Liver (tissue), 9 donors: ENCODE measurements around the gene DLK2. TPM values are rescaled to one million over a fixed set of nuclear protein-coding genes. Genes with fewer than 3 reads are reported as not detected.

Source experiments
- DNase-seq: peaks from one replicate; pipeline ENCODE4 v3.0.0-alpha.2; 2017; ENCODE audit warnings: low spot score
- H3K27ac ChIP-seq, 2 donors: one replicate each; pipeline ENCODE4 v1.7.0; 2013; ENCODE audit warnings: inconsistent platforms in 2 of 2, low read length in 2 of 2, control low read depth in 1 of 2, low read depth in 1 of 2, mild to moderate bottlenecking in 1 of 2
- H3K27me3 ChIP-seq, 4 donors: one replicate each; pipeline versions ENCODE4 v1.6.1 to v1.7.0; 2013; ENCODE audit warnings: low read length in 3 of 4, inconsistent platforms in 1 of 4, mild to moderate bottlenecking in 1 of 4, moderate library complexity in 1 of 4; ENCODE audit not compliant: control insufficient read depth in 4 of 4, insufficient read depth in 4 of 4
- H3K36me3 ChIP-seq, 4 donors: one replicate each; pipeline versions ENCODE4 v1.6.1 to v1.7.0; 2013; ENCODE audit warnings: low read length in 3 of 4, mild to moderate bottlenecking in 3 of 4, low read depth in 1 of 4, moderate library complexity in 1 of 4; ENCODE audit not compliant: control insufficient read depth in 4 of 4, insufficient read depth in 3 of 4
- H3K4me1 ChIP-seq, 4 donors: one replicate each; pipeline versions ENCODE4 v1.6.1 to v1.7.0; 2013; ENCODE audit warnings: low read length in 3 of 4, mild to moderate bottlenecking in 3 of 4, moderate library complexity in 1 of 4; ENCODE audit not compliant: control insufficient read depth in 4 of 4, insufficient read depth in 4 of 4
- H3K4me3 ChIP-seq, 3 donors: one replicate each; pipeline versions ENCODE4 v1.6.1 to v1.7.0; 2013; ENCODE audit warnings: low read length in 3 of 3, control low read depth in 1 of 3, low read depth in 1 of 3, mild to moderate bottlenecking in 1 of 3
- H3K9ac ChIP-seq, 2 donors: one replicate each; pipeline ENCODE4 v1.7.0; 2013; ENCODE audit warnings: low read length in 2 of 2, mild to moderate bottlenecking in 2 of 2, moderate library complexity in 2 of 2, control low read depth in 1 of 2, low read depth in 1 of 2
- H3K9me3 ChIP-seq, 4 donors: one replicate each; pipeline versions ENCODE4 v1.6.1 to v1.7.0; 2013; ENCODE audit warnings: low read length in 3 of 4; ENCODE audit not compliant: control insufficient read depth in 4 of 4
- EGR1 ChIP-seq, 2 donors: IDR thresholded peaks; 2 replicates each; pipeline ENCODE4 v1.6.1; 2016 to 2018; ENCODE audit warnings: antibody characterized with exemption in 2 of 2, low read depth in 2 of 2
- FOXA2 ChIP-seq: IDR thresholded peaks from 2 replicates; pipeline ENCODE4 v1.6.1; 2016; ENCODE audit warnings: antibody characterized with exemption
- GABPA ChIP-seq, 2 donors: IDR thresholded peaks in 1 of 2; conservative IDR thresholded peaks in 1 of 2; 2 replicates each; pipeline ENCODE4 v1.6.1; 2016; ENCODE audit warnings: antibody characterized with exemption in 2 of 2, mild to moderate bottlenecking in 1 of 2, moderate library complexity in 1 of 2
- HNF4A ChIP-seq, 2 donors: conservative IDR thresholded peaks; 2 replicates each; pipeline ENCODE4 v1.6.1; 2016; ENCODE audit warnings: antibody characterized with exemption in 2 of 2, mild to moderate bottlenecking in 2 of 2
- HNF4G ChIP-seq: IDR thresholded peaks from 2 replicates; pipeline ENCODE4 v1.6.1; 2016; ENCODE audit warnings: antibody characterized with exemption
- JUND ChIP-seq, 2 donors: IDR thresholded peaks; 2 replicates each; pipeline ENCODE4 v1.6.1; 2016; ENCODE audit warnings: antibody characterized with exemption in 2 of 2
- NR2F2 ChIP-seq: IDR thresholded peaks from 2 replicates; pipeline ENCODE4 v1.6.1; 2016; ENCODE audit warnings: antibody characterized with exemption
- RAD21 ChIP-seq, 2 donors: IDR thresholded peaks; 2 replicates each; pipeline ENCODE4 v1.6.1; 2016; ENCODE audit warnings: antibody characterized with exemption in 2 of 2, mild to moderate bottlenecking in 2 of 2
- RXRA ChIP-seq, 2 donors: IDR thresholded peaks; 2 replicates each; pipeline ENCODE4 v1.6.1; 2017 to 2018; ENCODE audit warnings: antibody characterized with exemption in 2 of 2, mild to moderate bottlenecking in 1 of 2
- SP1 ChIP-seq: IDR thresholded peaks from 2 replicates; pipeline ENCODE4 v1.6.1; 2018; ENCODE audit warnings: antibody characterized with exemption, mild to moderate bottlenecking
- TAF1 ChIP-seq: conservative IDR thresholded peaks from 2 replicates; pipeline ENCODE4 v1.6.1; 2016; ENCODE audit warnings: antibody characterized with exemption, mild to moderate bottlenecking
- YY1 ChIP-seq: IDR thresholded peaks from 2 replicates; pipeline ENCODE4 v1.6.1; 2016; ENCODE audit warnings: antibody characterized with exemption, mild to moderate bottlenecking
- WGBS: extraction: QIAGEN DNeasy Blood & Tissue Kit; methylation state at CpG from one replicate; pipeline ENCODE4 v1.1.7; 2013; 5-methylcytosine and 5-hydroxymethylcytosine counted together
- polyA plus RNA-seq, 2 donors: library from polyadenylated mRNA; stranded (reverse) in 1 of 2; unstranded in 1 of 2; fragments of 200-250 nt in 1 of 2; fragments of >200 nt in 1 of 2; fragmentation: Nextera tagmentation in 1 of 2; extraction: Ambion mirVana in 1 of 2; gene quantifications; one replicate each; pipeline versions ENCODE4 v1.2.1 to v1.2.3, GENCODE V29; 2013 to 2015
- total RNA-seq, 2 donors: library from RNA; depleted of rRNA; stranded (reverse); fragments of >200 nt; gene quantifications; one replicate each; pipeline ENCODE4 v1.2.3, GENCODE V29; 2014
- TF ChIP-seq, protein P1 (sequence below): IDR thresholded peaks from 2 replicates; pipeline ENCODE4 v1.6.1; 2016; ENCODE audit warnings: antibody characterized with exemption
- TF ChIP-seq, protein P2 (sequence below): IDR thresholded peaks from 2 replicates; pipeline ENCODE4 v1.6.1; 2016; ENCODE audit warnings: antibody characterized with exemption, mild to moderate bottlenecking
- TF ChIP-seq, protein P3 (sequence below): IDR thresholded peaks from 2 replicates; pipeline ENCODE4 v1.6.1; 2016; ENCODE audit warnings: antibody characterized with exemption
- TF ChIP-seq, protein P4 (sequence below): IDR thresholded peaks from 2 replicates; pipeline ENCODE4 v1.6.1; 2016; ENCODE audit warnings: antibody characterized with exemption
- donor health status: healthy.
- donor health status: healthy.
- donor health status: healthy.
- donor health status: healthy.
- donor health status: healthy.

Gene DLK2
- total and polyA plus RNA-seq, 4 donors, result 0.08 to 1.0 (median 0.08) TPM; not detected in 1

DNA sequence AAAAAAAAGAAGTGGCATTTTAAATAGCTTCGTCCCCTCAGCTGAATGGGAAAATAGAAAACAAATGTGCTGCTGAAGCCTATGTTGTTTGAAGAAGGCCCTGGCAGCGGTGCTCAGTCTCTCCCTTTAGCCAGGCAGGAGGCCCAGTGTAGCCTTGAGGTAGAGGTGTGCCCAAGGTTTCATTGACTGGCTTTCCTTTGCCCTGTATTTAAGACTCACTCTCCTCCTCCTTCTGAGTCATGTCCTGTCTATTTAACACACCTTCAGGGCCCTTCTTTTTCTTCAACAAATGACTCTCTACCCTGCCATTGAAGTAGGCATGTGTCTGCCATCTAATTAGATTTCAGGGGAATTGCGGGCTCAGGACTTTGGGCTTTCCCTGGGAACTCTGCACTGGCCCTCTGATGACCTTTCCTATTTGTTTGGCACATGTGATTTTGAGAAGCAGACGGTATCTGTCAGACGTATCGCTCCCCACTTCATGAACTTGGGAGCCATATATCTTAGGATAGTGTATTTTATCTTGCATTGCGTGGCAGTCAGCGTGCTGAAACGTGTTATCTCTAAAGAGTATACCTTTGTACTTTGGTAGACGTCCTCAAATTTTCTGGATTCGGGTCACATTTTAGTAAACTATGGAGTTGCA lies 26.4 kb upstream of the DLK2 start:
- TF ChIP-seq SP1 (peak; percentile 39), JUND (IDR thresholded peaks at IDR 0.05) (no peak), TAF1 (no peak), YY1 (peak; percentile 12), HNF4A (conservative IDR thresholded peaks at IDR 0.05) (peak; percentile 70 to 82), EGR1 (IDR thresholded peaks at IDR 0.05; ENCODE audit: low read depth in 2 of 2) (no peak), RXRA (IDR thresholded peaks at IDR 0.05) (peak; percentile 50 to 72), GABPA (IDR thresholded peaks at IDR 0.05 in 1 of 2, conservative IDR thresholded peaks at IDR 0.05 in 1 of 2) (no peak)
- TF ChIP-seq, protein P1, sequence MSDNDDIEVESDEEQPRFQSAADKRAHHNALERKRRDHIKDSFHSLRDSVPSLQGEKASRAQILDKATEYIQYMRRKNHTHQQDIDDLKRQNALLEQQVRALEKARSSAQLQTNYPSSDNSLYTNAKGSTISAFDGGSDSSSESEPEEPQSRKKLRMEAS, result peak; percentile 32
- Histone ChIP-seq H3K36me3 (peaks cover 0 to 2% (median 0%) of the 10 kb centered on the region in 4 donors), H3K27me3 (no peaks in the 10 kb centered on the region), H3K4me1 (peaks cover 7 to 29% (median 17%) of the 10 kb centered on the region in 4 donors), H3K9me3 (no peaks in the 10 kb centered on the region), H3K27ac (no peak overlapping the region), H3K4me3 (no peak overlapping the region), H3K9ac (no peak overlapping the region)
- DNase-seq, result no peak
- 47% methylated on average over 11 of the region's 11 CpGs for WGBS

DNA sequence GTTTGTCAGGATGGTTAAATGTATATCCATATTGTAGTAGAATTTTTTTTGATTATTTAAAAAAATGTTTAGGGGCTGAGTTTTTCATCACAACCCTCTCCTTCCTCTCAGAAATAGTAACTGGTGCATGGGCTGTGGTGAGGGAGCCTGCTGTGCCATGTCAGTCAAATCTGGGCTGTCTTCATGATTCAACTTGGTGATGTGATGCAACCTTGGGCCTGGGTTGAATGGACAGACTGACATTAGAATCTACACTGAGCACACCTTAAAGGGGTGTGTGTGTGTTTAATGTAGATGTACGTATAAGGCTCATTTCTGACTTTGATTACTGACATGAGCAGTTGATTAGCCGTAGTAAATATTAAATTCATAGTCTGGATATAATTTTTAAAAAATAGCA lies 25.7 kb upstream of the DLK2 start:
- no peak for DNase-seq
- H3K27ac ChIP-seq, result no peak overlapping the region
- TF ChIP-seq FOXA2, result no peak
- no peak for TF ChIP-seq HNF4G
- no peak for TF ChIP-seq RAD21 (IDR thresholded peaks at IDR 0.05)
- no peak for TF ChIP-seq HNF4A (conservative IDR thresholded peaks at IDR 0.05)
- no peaks in the 10 kb centered on the region for H3K9me3 ChIP-seq
- peaks cover 0 to 2% (median 0%) of the 10 kb centered on the region in 4 donors for H3K36me3 ChIP-seq
- peaks cover 7 to 29% (median 17%) of the 10 kb centered on the region in 4 donors for H3K4me1 ChIP-seq
- H3K4me3 ChIP-seq, result no peak overlapping the region
- H3K27me3 ChIP-seq, result no peaks in the 10 kb centered on the region
- WGBS, result 96% methylated on average over 2 of the region's 2 CpGs
- H3K9ac ChIP-seq, result no peak overlapping the region

DNA sequence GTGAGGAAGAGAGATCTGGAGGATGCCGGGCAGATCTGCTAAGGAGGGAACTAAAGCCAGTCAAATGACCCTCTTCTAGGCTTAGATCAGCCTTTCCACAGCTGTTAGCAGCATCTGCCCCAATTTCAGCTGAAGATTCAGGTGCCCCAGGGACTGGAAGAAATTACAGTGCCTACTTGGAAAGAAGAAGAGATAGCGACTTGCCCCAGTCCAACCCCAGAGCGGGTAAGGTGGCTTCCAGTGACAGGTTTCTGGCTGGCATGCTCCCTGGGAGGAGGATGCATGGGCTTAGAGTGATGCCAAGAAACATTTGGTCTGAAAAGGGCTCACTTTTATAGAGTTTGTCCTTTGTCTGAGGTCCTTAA lies 22.6 kb upstream of the DLK2 start:
- peaks cover 7 to 29% (median 17%) of the 10 kb centered on the region in 4 donors for H3K4me1 ChIP-seq

More for the DNA sequence above, 22.6 kb upstream of the DLK2 start:
- Histone ChIP-seq H3K9me3 (no peaks in the 10 kb centered on the region), H3K9ac (peak overlapping the region; percentile 81 to 93), H3K36me3 (no peaks in the 10 kb centered on the region), H3K4me3 (peak overlapping the region; percentile 76 to 92 (median 88)), H3K27ac (peak overlapping the region in 1 of 2 donors; percentile 75), H3K27me3 (no peaks in the 10 kb centered on the region)
- WGBS, result 13% methylated on average over 3 of the region's 3 CpGs
- DNase-seq, result no peak
- TF ChIP-seq RXRA (IDR thresholded peaks at IDR 0.05) (no peak), NR2F2 (no peak), TAF1 (no peak), HNF4A (conservative IDR thresholded peaks at IDR 0.05) (no peak), EGR1 (IDR thresholded peaks at IDR 0.05; ENCODE audit: low read depth in 2 of 2) (no peak), SP1 (no peak), GABPA (IDR thresholded peaks at IDR 0.05 in 1 of 2, conservative IDR thresholded peaks at IDR 0.05 in 1 of 2) (no peak), HNF4G (no peak), YY1 (no peak), FOXA2 (no peak)
- TF ChIP-seq, protein P2, sequence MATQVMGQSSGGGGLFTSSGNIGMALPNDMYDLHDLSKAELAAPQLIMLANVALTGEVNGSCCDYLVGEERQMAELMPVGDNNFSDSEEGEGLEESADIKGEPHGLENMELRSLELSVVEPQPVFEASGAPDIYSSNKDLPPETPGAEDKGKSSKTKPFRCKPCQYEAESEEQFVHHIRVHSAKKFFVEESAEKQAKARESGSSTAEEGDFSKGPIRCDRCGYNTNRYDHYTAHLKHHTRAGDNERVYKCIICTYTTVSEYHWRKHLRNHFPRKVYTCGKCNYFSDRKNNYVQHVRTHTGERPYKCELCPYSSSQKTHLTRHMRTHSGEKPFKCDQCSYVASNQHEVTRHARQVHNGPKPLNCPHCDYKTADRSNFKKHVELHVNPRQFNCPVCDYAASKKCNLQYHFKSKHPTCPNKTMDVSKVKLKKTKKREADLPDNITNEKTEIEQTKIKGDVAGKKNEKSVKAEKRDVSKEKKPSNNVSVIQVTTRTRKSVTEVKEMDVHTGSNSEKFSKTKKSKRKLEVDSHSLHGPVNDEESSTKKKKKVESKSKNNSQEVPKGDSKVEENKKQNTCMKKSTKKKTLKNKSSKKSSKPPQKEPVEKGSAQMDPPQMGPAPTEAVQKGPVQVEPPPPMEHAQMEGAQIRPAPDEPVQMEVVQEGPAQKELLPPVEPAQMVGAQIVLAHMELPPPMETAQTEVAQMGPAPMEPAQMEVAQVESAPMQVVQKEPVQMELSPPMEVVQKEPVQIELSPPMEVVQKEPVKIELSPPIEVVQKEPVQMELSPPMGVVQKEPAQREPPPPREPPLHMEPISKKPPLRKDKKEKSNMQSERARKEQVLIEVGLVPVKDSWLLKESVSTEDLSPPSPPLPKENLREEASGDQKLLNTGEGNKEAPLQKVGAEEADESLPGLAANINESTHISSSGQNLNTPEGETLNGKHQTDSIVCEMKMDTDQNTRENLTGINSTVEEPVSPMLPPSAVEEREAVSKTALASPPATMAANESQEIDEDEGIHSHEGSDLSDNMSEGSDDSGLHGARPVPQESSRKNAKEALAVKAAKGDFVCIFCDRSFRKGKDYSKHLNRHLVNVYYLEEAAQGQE, result no peak
- TF ChIP-seq, protein P1, result no peak
- TF ChIP-seq, protein P3, sequence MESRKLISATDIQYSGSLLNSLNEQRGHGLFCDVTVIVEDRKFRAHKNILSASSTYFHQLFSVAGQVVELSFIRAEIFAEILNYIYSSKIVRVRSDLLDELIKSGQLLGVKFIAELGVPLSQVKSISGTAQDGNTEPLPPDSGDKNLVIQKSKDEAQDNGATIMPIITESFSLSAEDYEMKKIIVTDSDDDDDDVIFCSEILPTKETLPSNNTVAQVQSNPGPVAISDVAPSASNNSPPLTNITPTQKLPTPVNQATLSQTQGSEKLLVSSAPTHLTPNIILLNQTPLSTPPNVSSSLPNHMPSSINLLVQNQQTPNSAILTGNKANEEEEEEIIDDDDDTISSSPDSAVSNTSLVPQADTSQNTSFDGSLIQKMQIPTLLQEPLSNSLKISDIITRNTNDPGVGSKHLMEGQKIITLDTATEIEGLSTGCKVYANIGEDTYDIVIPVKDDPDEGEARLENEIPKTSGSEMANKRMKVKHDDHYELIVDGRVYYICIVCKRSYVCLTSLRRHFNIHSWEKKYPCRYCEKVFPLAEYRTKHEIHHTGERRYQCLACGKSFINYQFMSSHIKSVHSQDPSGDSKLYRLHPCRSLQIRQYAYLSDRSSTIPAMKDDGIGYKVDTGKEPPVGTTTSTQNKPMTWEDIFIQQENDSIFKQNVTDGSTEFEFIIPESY, result no peak
- TF ChIP-seq, protein P4, sequence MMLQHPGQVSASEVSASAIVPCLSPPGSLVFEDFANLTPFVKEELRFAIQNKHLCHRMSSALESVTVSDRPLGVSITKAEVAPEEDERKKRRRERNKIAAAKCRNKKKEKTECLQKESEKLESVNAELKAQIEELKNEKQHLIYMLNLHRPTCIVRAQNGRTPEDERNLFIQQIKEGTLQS, result no peak
